Raji (cell line): ENCODE data around the gene MMD.

ENCODE experiments used
- POLR2A ChIP-seq: IDR thresholded peaks from 2 replicates; pipeline ENCODE4 v1.6.1; 2011; ENCODE audit warnings: low read depth, low read length, control low read depth; ENCODE audit not compliant: insufficient read depth

The MMD gene

DNA sequence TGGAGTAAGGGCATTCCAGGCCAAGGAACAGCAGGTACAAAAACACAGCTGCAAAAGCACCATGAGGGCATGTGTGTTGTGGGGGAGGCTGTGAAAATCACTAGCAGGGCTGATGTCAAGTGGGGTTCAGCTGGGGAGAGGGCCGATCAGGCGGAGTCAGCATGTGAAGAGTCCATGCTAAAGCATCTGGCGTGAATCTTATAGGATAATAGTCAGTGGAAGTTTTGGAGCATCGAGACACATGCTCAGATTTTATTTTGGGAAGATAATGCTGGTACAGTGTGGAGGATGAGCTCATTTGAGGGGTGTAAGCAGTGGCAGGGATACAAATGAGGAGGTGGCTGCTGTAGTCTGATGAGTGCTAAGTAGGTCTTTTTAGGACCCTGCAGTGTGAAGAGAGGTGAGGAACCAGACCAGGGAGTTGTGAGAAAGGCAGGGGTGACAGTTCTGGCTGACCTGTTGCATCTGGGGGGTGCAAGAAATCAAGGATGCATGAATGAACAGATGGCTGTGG, 30.3 kb downstream of the MMD start:
- TF ChIP-seq POLR2A: no peak

DNA sequence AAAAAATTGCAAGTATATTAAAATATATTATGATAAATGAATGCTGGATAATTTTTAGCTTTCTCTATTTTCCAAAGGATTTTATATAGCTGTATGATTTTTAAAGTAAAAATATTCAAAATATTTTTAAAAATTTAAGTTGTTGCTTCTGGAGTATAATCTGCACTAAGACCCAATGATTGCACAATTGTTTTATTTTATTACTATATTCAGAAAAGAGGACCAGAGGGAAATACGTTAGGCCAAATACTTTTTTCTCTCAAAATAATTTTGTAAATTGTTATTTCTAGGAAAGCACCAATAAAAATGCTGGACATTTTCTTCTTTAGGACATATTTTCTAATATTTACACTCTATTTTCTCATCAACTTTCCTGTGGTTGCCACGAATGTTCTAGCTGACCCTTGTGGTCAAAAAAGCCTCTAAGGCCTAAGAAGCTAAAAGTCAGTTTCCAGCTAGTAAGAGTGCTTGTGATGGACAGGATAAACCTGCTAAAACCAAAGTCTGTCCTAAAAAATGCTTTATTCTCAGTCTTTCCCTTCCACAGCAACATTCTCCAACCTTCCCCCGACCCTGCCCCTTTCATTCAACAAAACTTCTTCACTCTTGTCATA, 31.2 kb downstream of the MMD start:
- TF ChIP-seq POLR2A: no peak

DNA sequence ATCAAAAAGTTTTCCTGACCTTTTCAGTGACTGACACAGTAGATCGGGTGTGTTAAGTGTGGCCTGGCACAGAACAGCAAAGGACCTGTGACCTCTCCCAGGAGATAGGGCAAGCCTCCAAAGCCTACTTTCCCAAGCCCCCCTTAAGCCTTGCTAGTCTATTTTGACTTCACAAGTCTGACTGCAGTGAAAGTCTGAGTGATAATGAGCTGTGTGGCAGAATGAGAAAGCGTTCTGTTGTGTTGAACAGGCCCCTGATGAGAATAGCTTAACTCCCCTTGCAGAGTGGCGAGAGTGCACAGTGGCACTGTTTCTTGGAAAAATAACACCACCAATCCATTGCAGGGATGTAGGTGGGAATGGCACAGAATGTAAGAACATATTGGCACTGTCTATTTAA, 32.8 kb downstream of the MMD start:
- TF ChIP-seq POLR2A: no peak

DNA sequence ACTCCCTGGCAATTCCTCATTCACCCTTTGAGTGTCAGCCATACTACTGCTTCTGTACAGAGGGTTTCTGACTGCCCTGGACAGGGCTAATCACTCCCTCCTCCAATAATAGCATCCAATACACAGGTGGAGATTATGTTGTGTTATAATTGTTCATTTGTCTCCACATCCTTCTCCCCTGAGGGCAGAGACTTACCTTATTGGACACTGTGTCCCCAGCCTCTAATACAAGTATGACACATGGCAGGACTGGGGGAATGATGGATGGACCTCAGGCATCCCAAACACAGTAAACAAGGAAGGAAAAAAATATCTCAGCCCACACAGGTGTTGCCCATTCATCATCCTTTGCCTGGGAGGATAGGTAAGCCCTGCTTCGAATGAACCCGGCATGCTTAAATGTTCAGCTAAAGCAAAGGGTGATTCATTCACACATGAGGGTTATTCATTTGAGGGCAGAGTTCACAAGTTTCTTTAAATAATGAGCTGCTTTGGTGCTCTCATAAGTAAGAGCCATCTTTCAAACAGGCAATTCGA, 34.8 kb downstream of the MMD start:
- no peak for TF ChIP-seq POLR2A

DNA sequence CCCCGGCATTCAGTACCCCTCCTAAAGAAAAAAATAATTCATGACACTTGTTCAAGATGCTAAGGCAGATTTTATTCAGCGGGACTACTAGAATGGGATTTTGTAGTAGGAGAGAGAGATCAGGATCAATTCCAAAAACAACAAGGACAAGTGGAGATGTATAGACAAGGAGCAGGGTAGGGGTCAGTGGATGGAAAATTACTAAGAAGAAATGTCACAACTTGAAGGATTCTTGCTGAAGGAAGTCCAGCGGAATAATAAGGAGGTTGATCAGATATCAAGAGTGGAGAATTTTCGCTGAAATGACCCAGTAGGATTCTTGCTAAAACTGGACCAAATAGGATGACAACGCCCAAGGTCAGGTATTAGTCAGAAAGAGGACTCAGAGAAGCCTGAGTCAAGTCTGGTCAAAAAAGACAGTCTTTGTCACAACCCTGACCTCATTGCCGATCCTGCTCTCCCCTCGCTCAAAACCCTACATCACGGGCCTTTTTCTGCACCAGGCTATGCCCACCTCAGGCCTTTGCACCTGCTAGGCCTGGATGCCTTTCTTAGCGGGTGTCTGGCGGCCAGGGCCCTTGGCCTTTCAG, 36.9 kb downstream of the MMD start:
- no peak for TF ChIP-seq POLR2A

DNA sequence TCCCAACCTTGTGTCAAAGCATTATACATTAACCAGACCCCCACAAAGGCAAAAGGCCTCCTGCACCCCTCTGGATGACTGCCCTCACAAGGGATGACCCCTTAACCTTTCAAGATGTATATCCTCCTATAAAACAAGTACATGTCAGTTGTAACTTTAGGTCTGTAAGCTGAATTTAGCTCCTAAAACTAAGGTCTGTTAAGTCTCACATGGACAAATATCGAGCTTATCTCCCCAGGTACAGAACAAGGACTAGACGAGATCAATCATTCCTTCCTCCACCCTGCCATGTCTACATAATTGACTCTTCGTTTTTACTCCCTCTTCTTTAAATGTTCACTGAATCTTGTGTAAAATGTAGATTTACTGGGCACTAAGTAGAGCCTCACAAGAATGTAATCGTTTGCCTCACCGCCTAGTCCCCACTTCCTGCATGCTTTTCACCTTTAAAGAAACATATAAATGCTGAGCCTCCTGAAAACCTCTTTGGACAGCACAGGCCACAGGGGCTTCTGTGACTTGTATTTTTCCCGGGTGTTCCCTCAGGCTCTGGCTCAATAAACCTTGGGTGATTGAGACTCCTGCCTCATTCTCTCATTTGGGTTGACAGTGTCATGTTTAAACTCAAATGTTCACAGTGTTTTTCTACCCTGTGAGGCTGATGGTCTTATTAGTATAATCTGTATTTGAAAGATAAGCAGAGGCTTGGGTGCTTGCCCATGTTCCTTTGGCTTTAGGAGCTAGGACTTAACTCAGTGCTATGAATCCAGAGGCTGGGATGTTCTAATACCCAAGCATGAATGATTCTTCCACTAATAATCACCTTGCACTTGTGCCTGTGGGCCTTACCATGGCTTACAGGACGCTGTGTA, 37.6 kb downstream of the MMD start:
- TF ChIP-seq POLR2A: no peak

DNA sequence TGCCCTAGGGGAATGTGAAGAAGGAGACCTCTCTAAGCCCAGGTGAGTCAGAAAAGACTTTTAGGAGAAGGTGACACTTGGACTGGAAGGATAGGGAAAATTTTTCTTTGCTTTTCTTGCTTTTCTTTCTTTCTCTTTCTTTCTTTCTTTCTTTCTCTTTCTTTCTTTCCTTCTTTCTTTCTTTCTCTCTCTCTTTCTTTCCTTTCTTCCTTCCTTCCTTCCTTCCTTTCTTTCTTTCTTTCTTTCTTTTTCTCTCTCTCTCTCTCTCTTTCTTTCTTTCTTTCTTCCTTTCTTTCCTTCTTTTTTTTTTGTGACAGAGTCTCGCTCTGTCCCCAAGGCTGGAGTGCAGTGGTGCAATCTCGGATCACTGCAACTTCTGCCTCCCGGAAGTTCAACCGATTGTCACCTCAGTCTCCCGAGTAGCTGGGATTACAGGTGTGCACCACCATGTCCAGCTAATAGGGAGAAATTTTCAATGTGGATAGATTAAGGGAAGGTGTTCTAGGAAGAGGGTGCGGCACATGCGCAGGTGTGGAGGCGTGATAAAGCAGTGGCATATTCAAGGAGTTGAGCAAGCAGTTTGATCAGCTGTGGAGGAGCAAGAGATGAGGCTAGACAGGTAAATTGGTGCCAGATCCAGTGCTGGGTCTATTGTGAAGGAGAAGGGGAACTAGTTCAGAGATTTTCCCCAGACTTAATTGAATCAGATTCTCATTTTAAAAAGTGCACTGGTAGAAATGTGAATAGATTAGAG, 40.4 kb downstream of the MMD start:
- TF ChIP-seq POLR2A: no peak

DNA sequence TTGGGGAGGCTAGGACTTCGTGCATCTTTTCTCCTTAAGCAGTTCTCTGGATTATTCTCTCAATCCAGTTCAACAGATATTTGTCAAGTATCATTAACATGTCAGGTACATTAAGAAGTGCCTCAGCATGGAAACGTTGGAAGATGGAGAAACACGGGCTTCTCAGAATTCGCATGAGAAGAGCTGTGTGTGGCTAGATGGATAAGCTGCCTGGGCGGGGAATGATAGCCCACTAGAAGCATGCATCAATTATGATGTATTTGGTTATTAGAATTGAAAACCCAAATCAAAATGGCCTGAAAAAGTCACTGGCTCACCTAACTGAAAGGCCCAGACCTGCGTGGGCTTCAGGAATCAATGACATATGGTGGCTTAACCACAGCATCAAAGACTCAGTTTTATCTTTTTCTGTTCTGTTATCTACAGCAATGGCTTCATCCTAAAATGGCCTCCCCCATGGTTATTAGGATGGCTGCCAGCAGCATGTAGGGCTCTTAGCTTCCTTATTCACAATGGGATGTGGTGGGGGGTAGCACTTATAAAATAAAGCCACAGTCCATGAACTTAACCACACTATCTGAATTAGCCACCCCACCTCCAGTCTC, 43.9 kb downstream of the MMD start:
- TF ChIP-seq POLR2A: no peak

DNA sequence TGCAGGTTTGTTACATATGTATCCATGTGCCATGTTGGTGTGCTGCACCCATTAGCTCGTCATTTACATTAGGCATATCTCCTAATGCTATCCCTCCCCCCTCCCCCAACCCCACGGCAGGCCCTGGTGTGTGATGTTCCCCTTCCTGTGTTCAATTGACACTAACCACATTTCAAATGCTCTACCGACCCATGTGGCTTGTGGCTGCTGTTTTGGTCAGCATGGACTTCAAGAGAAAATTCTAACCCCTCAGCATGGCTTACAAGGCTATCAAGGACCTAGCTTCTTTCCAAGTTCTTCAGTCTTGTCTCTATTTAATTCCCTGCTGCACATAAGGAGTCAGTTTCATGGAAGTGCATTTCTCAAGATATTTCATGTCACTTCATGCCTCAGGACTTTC, 52.9 kb downstream of the MMD start:
- no peak for TF ChIP-seq POLR2A

DNA sequence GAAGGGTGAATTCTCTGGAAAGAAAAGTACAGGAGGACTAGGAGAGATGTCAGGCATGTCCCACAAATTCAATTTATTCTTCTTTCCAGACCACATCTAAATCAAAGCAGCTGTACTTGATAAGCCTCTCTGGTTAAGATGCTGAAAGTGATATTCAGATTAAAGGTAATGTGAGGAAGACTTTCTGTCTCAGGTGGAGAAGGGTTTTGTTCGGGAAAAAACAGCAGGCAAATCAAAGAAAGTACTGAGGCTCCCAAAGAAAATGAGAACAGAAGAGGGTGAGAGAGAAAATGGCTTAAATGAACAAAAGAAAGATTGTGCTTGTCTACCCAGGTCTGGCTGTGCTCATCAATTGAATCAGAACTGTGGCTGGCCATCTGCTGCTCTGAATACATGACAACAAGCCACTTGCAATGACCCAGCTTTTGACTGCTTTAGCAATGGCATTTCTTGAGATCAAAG, 55.6 kb downstream of the MMD start:
- TF ChIP-seq POLR2A: no peak

DNA sequence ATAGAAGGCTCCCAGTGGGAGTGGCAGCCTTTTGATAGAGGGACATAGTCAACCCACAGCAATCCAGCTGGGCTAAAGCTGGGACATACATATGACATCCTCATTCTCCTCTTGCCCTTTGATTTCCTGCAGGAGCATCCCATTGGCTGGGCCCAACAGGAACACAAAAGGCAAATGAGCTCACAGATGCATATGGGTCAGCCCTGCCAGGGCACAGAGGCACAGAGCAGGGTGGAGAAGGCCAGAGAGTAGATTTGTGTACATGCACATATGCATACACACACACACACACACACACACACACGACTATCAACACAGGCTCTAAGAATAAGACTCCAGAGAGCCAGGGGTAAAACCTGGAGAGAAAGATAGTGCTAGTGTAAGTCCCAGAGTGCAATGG, 58.6 kb downstream of the MMD start:
- no peak for TF ChIP-seq POLR2A

DNA sequence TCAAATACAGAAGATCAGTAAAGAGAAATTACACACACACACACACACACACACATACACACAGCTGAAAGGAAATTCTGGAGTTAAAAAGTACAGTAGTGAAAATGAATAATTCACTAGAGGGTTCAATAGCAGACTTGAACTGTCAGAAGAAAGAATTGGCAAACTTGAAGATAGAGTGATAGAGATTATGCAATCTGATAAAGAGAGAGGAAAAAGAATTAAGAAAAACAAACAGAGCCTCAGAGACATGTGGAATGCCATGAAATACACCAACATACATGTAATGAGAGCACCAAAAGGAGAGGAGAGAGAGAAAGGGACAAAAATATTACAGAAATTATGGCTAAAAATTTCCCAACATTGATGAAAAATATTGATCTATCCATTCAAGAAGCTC, 60.7 kb downstream of the MMD start:
- no peak for TF ChIP-seq POLR2A

DNA sequence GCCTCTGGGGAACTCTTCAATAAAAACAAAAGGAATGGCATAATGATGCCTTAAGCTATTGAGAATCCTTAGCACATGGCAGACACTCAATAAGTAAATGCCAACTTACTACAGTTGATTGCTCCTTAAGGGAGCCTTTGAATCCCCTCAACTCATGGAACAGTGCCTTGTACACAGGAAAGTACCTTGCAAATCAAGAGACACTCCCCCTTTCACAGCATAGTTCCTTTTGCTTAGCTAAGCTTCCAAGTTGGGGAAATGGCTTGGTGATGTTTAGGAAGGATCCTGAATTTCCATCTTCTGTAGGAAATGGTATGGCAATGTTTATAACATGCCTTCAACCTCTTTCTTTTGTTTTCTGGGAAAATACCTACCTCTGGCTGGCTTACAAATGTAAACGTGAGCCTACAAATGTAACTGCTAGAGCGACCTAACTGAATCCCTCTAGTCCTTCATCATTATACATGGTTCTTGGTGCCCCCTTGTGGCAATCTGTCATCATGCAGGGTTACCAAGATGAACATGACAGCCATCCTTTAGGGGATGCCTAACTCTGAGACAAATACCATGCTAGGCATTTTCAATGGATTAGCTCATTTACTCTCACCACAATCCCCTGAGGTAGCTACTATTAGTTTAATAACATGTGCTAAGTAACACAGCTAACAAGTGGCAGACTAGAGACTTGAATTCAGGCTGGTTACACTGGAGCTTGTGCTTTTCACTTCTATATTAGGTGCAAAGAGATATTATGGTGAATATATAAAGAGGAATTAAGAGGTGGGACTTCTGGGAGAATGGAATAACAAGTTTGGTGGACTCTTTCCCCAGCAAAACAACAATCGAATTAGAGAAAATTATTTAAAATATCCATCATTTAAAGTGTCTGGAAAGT, 65.0 kb downstream of the MMD start:
- TF ChIP-seq POLR2A: no peak

DNA sequence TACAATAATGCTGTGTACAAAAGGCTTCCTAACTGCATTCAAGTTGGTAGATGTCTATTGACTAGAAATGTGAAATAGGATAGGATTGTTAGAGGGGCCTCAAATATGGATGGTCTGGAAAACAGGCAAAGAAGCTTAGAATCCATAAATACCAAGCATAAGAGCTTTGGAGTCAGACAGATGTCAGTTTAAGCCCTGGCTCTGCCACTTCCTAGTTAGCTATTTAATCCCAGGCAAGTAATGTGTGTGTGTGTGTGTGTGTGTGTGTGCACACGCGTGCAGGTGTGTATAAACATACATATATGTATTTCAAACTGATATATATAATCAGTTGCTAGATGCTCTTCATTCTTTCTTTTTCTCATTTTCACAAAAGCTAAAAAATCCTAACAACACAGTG, 66.7 kb downstream of the MMD start:
- TF ChIP-seq POLR2A: no peak
